ENCODE measurements around the gene SUV39H2.

The SUV39H2 gene

DNA sequence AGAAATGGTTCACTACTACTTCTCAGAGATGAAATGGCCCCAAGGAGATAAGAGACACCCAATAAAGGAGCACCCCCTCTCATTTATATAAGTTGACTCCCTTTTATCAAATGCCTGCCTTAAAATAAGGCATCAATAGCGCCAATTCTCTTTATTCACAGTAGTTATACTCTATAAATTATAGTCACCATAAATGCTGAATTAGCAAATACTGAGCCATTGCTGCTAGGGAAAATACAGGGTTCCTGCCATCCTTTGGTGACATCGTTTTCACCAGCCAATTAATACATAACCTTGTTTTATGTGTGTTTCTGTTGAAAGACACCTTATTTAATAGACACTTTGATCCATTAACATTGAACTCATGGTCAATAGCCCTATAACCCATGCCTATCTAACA is 46.6 kb downstream of the SUV39H2 start:
- Histone ChIP-seq H3K27ac (ENCODE audit: low read depth, low read length) (no peak overlapping the region), H3F3A (ENCODE audit: control insufficient read depth, insufficient read depth) (no peaks in the 10 kb centered on the region), H3K4me3 (ENCODE audit: low read length) (no peak overlapping the region), H3K4me2 (ENCODE audit: low read length) (no peak overlapping the region), H3K79me2 (ENCODE audit: control insufficient read depth, low read length) (peaks cover 34% of the 10 kb centered on the region), H4K20me1 (ENCODE audit: control insufficient read depth, insufficient read depth, low read depth, low read length) (no peaks in the 10 kb centered on the region), H3K9me2 (replicated peaks; ENCODE audit: control insufficient read depth, low read length) (no peaks in the 10 kb centered on the region), H3K27me3 (ENCODE audit: control insufficient read depth, low read length) (no peaks in the 10 kb centered on the region), H3K4me1 (ENCODE audit: control insufficient read depth, low read length) (no peaks in the 10 kb centered on the region), H3K9me3 (ENCODE audit: control insufficient read depth, insufficient read depth, low read length) (no peaks in the 10 kb centered on the region), H3K36me3 (ENCODE audit: control insufficient read depth, low read length) (peaks cover 95% of the 10 kb centered on the region)
- TF ChIP-seq, protein P1, sequence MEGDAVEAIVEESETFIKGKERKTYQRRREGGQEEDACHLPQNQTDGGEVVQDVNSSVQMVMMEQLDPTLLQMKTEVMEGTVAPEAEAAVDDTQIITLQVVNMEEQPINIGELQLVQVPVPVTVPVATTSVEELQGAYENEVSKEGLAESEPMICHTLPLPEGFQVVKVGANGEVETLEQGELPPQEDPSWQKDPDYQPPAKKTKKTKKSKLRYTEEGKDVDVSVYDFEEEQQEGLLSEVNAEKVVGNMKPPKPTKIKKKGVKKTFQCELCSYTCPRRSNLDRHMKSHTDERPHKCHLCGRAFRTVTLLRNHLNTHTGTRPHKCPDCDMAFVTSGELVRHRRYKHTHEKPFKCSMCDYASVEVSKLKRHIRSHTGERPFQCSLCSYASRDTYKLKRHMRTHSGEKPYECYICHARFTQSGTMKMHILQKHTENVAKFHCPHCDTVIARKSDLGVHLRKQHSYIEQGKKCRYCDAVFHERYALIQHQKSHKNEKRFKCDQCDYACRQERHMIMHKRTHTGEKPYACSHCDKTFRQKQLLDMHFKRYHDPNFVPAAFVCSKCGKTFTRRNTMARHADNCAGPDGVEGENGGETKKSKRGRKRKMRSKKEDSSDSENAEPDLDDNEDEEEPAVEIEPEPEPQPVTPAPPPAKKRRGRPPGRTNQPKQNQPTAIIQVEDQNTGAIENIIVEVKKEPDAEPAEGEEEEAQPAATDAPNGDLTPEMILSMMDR (IDR thresholded peaks at IDR 0.05; ENCODE audit: low read depth, low read length, poor library complexity, severe bottlenecking) = no peak
- TF ChIP-seq EZH2phosphoT487 (IDR thresholded peaks at IDR 0.05; ENCODE audit: borderline replicate concordance, low read length) = no peak

DNA sequence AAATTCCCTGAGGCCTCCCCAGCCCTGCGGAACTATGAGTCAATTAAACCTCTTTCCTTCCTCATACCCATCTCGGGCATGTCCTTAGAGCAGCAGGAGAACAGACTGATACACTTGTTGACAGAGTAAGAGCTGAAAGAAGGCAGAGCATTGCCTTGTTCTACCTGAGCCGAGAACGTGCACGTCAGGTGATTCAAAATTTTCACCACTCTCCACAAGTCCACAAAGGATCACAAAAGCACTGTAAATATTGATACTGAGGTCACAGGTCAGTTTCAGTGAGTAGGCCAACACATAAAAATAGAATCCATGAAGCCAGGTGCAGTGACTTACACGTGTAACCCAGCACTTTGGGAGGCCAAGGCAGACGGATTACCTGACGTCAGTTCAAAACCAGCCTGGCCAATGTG is 47.4 kb downstream of the SUV39H2 start:
- no peaks in the 10 kb centered on the region for H3K4me1 ChIP-seq (ENCODE audit: control insufficient read depth, low read length)
- no peak overlapping the region for H3K4me3 ChIP-seq (ENCODE audit: low read length)
- no peak overlapping the region for H3K4me2 ChIP-seq (ENCODE audit: low read length)
- H4K20me1 ChIP-seq (ENCODE audit: control insufficient read depth, insufficient read depth, low read depth, low read length) = no peaks in the 10 kb centered on the region
- no peak for TF ChIP-seq EZH2phosphoT487 (IDR thresholded peaks at IDR 0.05; ENCODE audit: borderline replicate concordance, low read length)
- TF ChIP-seq, protein P1 (IDR thresholded peaks at IDR 0.05; ENCODE audit: low read depth, low read length, poor library complexity, severe bottlenecking) = no peak
- H3F3A ChIP-seq (ENCODE audit: control insufficient read depth, insufficient read depth) = no peaks in the 10 kb centered on the region
- H3K9me2 ChIP-seq (replicated peaks; ENCODE audit: control insufficient read depth, low read length) = no peaks in the 10 kb centered on the region
- no peaks in the 10 kb centered on the region for H3K27me3 ChIP-seq (ENCODE audit: control insufficient read depth, low read length)
- no peaks in the 10 kb centered on the region for H3K9me3 ChIP-seq (ENCODE audit: control insufficient read depth, insufficient read depth, low read length)
- H3K27ac ChIP-seq (ENCODE audit: low read depth, low read length) = no peak overlapping the region
- H3K79me2 ChIP-seq (ENCODE audit: control insufficient read depth, low read length) = peaks cover 37% of the 10 kb centered on the region
- H3K36me3 ChIP-seq (ENCODE audit: control insufficient read depth, low read length) = peaks cover 95% of the 10 kb centered on the region

DNA sequence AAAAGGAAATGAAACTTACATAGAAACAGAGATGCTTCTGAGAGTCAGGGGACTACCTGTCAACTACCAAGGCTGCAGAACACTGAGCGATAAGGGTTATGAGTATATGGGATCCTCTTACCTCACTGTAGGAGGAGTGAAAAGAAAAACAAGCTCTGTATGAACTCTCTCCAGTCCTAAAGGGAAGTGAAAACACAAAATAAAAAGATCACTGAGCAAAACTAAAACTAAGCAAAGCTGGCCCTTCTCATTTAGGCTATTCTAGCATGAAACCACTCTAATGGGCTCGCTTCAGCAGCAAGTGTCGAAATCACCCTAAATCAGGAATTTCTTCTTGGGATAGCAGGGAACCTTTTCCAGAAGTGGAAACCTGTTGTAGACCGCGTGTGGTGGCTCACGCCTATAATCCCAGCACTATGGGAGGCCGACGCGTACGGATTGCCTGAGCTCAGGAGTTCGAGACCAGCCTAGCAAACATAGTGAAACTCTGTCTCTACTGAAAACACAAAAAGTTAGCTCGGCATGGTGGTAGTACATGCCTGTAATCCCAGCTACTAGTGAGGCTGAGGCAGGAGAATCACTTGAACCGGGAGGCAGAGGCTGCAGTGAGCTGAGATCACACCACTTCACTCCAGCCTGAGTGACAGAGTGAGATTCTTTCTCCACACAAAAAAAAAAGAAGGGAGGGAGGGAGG is 48.2 kb downstream of the SUV39H2 start:
- peaks cover 37% of the 10 kb centered on the region for H3K79me2 ChIP-seq (ENCODE audit: control insufficient read depth, low read length)
- TF ChIP-seq, protein P1 (IDR thresholded peaks at IDR 0.05; ENCODE audit: low read depth, low read length, poor library complexity, severe bottlenecking) = no peak
- TF ChIP-seq EZH2phosphoT487 (IDR thresholded peaks at IDR 0.05; ENCODE audit: borderline replicate concordance, low read length) = no peak
- no peaks in the 10 kb centered on the region for H3K27me3 ChIP-seq (ENCODE audit: control insufficient read depth, low read length)
- no peak overlapping the region for H3K4me2 ChIP-seq (ENCODE audit: low read length)
- no peaks in the 10 kb centered on the region for H3K9me2 ChIP-seq (replicated peaks; ENCODE audit: control insufficient read depth, low read length)
- H3F3A ChIP-seq (ENCODE audit: control insufficient read depth, insufficient read depth) = no peaks in the 10 kb centered on the region
- no peaks in the 10 kb centered on the region for H3K4me1 ChIP-seq (ENCODE audit: control insufficient read depth, low read length)
- H3K4me3 ChIP-seq (ENCODE audit: low read length) = no peak overlapping the region
- no peak overlapping the region for H3K27ac ChIP-seq (ENCODE audit: low read depth, low read length)
- H3K36me3 ChIP-seq (ENCODE audit: control insufficient read depth, low read length) = peaks cover 95% of the 10 kb centered on the region
- H4K20me1 ChIP-seq (ENCODE audit: control insufficient read depth, insufficient read depth, low read depth, low read length) = no peaks in the 10 kb centered on the region
- H3K9me3 ChIP-seq (ENCODE audit: control insufficient read depth, insufficient read depth, low read length) = no peaks in the 10 kb centered on the region
